Measurements from ENCODE around the gene COX11. TPM values are rescaled to one million over a fixed set of nuclear protein-coding genes. Genes with fewer than 3 reads are reported as not detected.

The COX11 gene
- total RNA-seq, 6 experiments from 2014 or later: 34.1 to 45.9 (median 43.2) TPM

GRCh38 chr17:54924405-54924804 lies 44.0 kb downstream of the COX11 start:
- peaks cover 18% of the 10 kb centered on the region for H3K36me3 Mint-ChIP-seq (ENCODE audit: low read depth)
- no peaks in the 10 kb centered on the region for H3K27me3 Mint-ChIP-seq (ENCODE audit: insufficient read depth)
- no peaks in the 10 kb centered on the region for H3K4me1 Mint-ChIP-seq (ENCODE audit: low read depth)
- no peak for TF ChIP-seq CTCF (IDR thresholded peaks at IDR 0.05)
- no peak overlapping the region for H3K27ac Mint-ChIP-seq
- H3K4me3 Mint-ChIP-seq: no peak overlapping the region
- no peaks in the 10 kb centered on the region for H3K9me3 Mint-ChIP-seq
- no peak for DNase-seq

- no peak for TF ChIP-seq CTCF (IDR thresholded peaks at IDR 0.05)
- no peak for DNase-seq
- Mint-ChIP-seq H3K9me3 (peaks cover 20% of the 10 kb centered on the region), H3K4me1 (ENCODE audit: low read depth) (no peaks in the 10 kb centered on the region), H3K27ac (no peak overlapping the region), H3K4me3 (no peak overlapping the region), H3K36me3 (ENCODE audit: low read depth) (peaks cover 40% of the 10 kb centered on the region), H3K27me3 (ENCODE audit: insufficient read depth) (no peaks in the 10 kb centered on the region; the same call in 1 of the 2 replicates)
Measured at GRCh38 chr17:54920819-54921218, 47.6 kb downstream of the COX11 start.

- no peak overlapping the region for H3K4me3 Mint-ChIP-seq
- no peak overlapping the region for H3K27ac Mint-ChIP-seq
- peaks cover 23% of the 10 kb centered on the region for H3K9me3 Mint-ChIP-seq
- no peak for TF ChIP-seq CTCF (IDR thresholded peaks at IDR 0.05)
- peaks cover 45% of the 10 kb centered on the region for H3K36me3 Mint-ChIP-seq (ENCODE audit: low read depth)
- no peaks in the 10 kb centered on the region for H3K4me1 Mint-ChIP-seq (ENCODE audit: low read depth)
- no peaks in the 10 kb centered on the region; the same call in 1 of the 2 replicates for H3K27me3 Mint-ChIP-seq (ENCODE audit: insufficient read depth)
- no peak for DNase-seq
Measured at GRCh38 chr17:54919425-54919824, 49.0 kb downstream of the COX11 start.

GRCh38 chr17:54916721-54917120 lies 51.7 kb downstream of the COX11 start:
- H3K4me1 Mint-ChIP-seq (ENCODE audit: low read depth): no peaks in the 10 kb centered on the region
- no peaks in the 10 kb centered on the region; the same call in 1 of the 2 replicates for H3K27me3 Mint-ChIP-seq (ENCODE audit: insufficient read depth)
- peaks cover 50% of the 10 kb centered on the region for H3K36me3 Mint-ChIP-seq (ENCODE audit: low read depth)
- H3K27ac Mint-ChIP-seq: no peak overlapping the region
- DNase-seq: no peak
- TF ChIP-seq CTCF (IDR thresholded peaks at IDR 0.05): no peak
- H3K9me3 Mint-ChIP-seq: peaks cover 23% of the 10 kb centered on the region
- no peak overlapping the region for H3K4me3 Mint-ChIP-seq

Other genes starting within 250 kb of the COX11 start
- gene TOM1L1, start 67.8 kb downstream of the COX11 start, total RNA-seq (2021; fragmentation: NEBNext Ultra II Directional; extraction: Animal tissue kit (Norgen Biotek cat#: 25700)): 10 to 100 TPM; 15.4 to 26.0 (median 21.7) TPM
- gene STXBP4, start 111 bp upstream of the COX11 start, total RNA-seq (2021; fragmentation: NEBNext Ultra II Directional; extraction: Animal tissue kit (Norgen Biotek cat#: 25700)): 10 to 100 TPM in 5 of 6 experiments, 1 to 10 TPM in 1; 9.4 to 12.9 (median 11.4) TPM

Data from HFFc6 (cell line).